ENCODE data around the gene RAP2B.

Gene RAP2B

DNA sequence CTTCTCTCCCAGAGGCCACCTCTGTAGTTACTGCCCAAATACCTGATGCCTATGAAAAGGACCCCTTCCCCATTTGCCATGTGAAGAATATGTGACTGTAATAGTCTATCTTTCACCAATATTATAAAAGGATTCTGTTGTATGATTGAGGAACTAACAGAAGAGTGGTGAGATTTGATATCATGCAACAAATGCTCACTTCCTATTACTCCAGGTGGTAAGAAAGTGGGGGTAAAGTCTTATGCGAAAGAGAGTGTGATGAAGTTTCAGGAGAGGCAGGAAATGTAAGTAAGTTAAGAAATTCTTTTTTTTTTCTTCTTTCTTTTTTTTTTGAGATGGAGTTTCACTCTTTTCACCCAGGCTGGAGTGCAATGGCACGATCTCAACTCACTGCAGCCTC is 24.4 kb upstream of the RAP2B start:
- TF ChIP-seq CTCF (IDR thresholded peaks at IDR 0.05) = no peak

DNA sequence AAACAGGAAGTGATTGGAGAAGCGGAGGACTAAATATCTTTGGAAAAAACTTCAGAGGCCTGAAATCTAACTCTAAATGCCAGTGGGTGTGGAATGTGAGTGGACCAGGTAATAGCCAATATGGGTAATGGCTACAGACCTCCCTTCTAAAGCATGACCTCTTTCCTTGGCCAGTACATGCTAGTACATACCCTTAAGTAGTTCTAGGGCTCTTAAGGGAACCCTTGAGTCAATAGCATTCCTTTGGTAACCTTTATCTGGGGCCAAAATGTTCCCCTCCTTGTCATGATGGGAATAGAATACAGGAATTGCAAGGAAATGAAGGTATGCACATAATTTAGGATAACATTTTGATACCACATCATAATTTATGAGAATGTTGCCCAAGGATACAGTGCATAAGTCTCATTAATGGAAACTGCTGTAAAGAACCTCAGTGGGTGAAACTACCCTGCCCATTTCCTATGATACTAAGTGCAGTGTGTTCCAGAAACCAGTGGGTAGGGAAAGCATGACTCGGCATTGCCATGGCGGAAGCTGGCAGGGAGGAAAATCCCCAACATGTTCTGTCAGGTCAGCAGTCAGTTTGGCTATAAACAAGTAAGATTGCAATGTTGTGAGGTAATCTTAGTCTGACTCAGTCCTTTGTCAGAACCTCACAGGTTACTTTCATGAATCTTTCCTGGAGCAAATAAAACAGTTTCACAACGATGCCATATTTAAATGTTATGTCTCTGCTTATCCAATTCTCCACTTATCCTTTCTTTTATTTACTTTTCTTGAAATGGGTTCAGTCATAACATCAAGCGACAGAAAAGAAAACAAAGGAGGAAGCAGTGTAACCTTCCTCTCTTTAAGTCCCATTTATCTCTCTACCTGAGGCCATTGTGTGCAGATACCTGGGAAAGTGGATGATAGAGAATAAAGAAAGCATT is 23.5 kb upstream of the RAP2B start:
- no peak for TF ChIP-seq CTCF (IDR thresholded peaks at IDR 0.05)

DNA sequence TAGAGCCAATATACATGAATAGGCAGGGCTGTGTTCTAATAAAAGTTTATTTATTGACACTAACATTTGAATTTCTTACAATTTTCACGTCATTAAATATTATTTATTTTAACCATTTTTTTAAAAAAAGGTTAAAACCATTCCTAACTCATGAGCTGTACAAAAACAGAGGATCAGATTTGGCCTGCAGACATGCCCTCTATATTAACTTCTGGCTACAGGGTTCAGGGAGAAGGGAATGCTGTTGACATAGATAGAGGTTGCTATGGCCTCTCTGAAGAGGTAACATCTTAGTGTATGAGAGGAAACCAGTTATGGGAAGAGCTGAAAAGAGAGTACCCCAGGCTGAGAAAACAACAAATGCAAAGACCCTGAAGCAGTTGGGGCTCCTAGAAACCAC is 19.1 kb upstream of the RAP2B start:
- TF ChIP-seq CTCF (IDR thresholded peaks at IDR 0.05) = no peak

DNA sequence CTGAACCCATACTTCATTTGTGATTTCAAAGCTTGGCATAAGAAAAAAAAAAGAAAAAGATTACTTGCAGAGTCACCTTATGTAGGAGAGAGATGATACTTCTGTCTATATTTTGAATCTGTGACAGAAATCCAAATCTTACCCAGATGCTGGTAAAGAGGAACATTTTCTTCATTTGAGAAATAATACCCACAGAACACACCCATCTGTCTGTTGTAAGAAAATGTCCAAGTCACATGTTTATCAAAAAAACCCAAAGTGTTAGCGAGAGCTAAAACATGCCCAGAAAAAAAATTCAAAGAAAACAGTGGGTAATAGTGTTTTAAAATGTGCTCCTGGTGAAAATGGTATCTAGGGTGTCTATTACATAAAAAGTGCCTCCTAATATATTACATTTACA is 18.0 kb upstream of the RAP2B start:
- no peak for TF ChIP-seq CTCF (IDR thresholded peaks at IDR 0.05)

DNA sequence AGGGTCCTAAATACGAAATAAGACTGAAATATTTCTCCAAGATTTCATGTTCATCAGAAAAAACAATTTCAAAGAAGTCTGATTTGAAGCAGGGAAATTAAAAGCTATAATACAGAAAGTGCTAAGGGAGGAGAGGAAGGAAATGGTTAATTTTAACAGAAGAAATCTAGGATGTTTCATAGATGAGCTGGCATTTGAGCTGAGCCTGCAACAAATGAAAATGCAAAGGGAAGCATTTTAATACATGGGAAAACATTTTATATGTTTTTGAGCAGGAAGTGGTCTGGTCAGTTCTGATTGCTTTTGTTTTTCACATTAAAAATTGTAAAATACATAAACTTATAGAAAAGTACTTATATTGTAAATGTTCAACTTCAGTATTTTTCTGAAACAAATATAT is 17.2 kb upstream of the RAP2B start:
- no peak for TF ChIP-seq CTCF (IDR thresholded peaks at IDR 0.05)

DNA sequence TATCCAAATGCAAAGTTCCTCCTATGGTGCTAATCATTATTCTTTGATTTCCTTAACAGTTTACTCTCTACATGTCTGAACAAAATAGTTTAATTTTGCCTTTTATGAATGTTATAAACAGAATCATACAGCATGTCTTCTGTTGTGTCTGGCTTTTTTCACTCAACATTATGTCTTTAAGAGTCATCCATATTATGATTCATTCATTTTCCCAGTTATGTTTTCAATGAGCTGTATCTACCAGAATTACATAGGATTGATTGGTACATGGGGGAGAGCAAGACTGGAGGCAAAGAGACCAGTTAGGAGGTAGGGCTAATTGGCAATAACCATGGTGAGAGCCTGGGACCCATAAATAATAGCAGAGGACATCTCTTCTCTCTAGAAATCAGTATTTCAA is 16.6 kb upstream of the RAP2B start:
- no peak for TF ChIP-seq CTCF (IDR thresholded peaks at IDR 0.05)

GRCh38 chr3:153146191-153147053 is 15.6 kb upstream of the RAP2B start:
- TF ChIP-seq CTCF (IDR thresholded peaks at IDR 0.05) = no peak
